NCI-H1092 (cell line): ENCODE results near the gene LCE7A.

Experiments used
- DNase-seq: peaks from one replicate; lab custom pipeline; 2025; lab: John Stamatoyannopoulos, UW

Gene LCE7A

GRCh38 chr1:152880316-152880715 is 20.5 kb downstream of the LCE7A start:
- DNase-seq, result no peak

- DNase-seq, result no peak
Measured at GRCh38 chr1:152880907-152881306, 21.1 kb downstream of the LCE7A start.

GRCh38 chr1:152884085-152884484 is 24.3 kb downstream of the LCE7A start:
- no peak for DNase-seq

GRCh38 chr1:152884506-152884905 is 24.7 kb downstream of the LCE7A start:
- DNase-seq, result no peak

GRCh38 chr1:152884966-152885624 is 25.3 kb downstream of the LCE7A start:
- DNase-seq, result no peak

- no peak for DNase-seq
Measured at GRCh38 chr1:152886085-152886484, 26.3 kb downstream of the LCE7A start.

- no peak for DNase-seq
Measured at GRCh38 chr1:152886758-152887409, 27.1 kb downstream of the LCE7A start.

GRCh38 chr1:152888126-152888525 is 28.3 kb downstream of the LCE7A start:
- no peak for DNase-seq

GRCh38 chr1:152899027-152899426 is 39.2 kb downstream of the LCE7A start:
- DNase-seq, result no peak

- no peak for DNase-seq
Measured at GRCh38 chr1:152899883-152900282, 40.1 kb downstream of the LCE7A start.

- no peak for DNase-seq
Measured at GRCh38 chr1:152901631-152902030, 41.8 kb downstream of the LCE7A start.

- DNase-seq, result no peak
Measured at GRCh38 chr1:152902636-152903035, 42.8 kb downstream of the LCE7A start.

- no peak for DNase-seq
Measured at GRCh38 chr1:152904688-152905440, 45.1 kb downstream of the LCE7A start.

GRCh38 chr1:152906023-152906565 is 46.3 kb downstream of the LCE7A start:
- no peak for DNase-seq

- no peak for DNase-seq
Measured at GRCh38 chr1:152907686-152908601, 48.1 kb downstream of the LCE7A start, which contains the start of gene IVL. TSS of gene IVL (plus strand) at chr1:152908546. CDS start at chr1:152909798, 1,252 bp downstream.

GRCh38 chr1:152909206-152909605 is 49.4 kb downstream of the LCE7A start:
- DNase-seq, result no peak
